HL-60 (cell line): ENCODE results near the gene XPO5.

ENCODE experiments used
- DNase-seq, 2 experiments: peaks; one replicate each; pipeline ENCODE4 v3.0.0-alpha.2; 2010 to 2020; ENCODE audit warnings: low read depth in 1 of 2, low spot score in 1 of 2
- H3K27ac ChIP-seq: fragments of 250-450 bp; sonication (Bioruptor Pico); replicated peaks from 2 replicates; pipeline ENCODE4 v1.5.1; 2020; ENCODE audit warnings: mild to moderate bottlenecking, moderate library complexity
- H3K27me3 ChIP-seq: fragments of 250-450 bp; sonication (Bioruptor Pico); 2 replicates; pipeline ENCODE4 v1.5.1; 2021; ENCODE audit warnings: mild to moderate bottlenecking, moderate library complexity; ENCODE audit not compliant: insufficient read depth, poor library complexity, severe bottlenecking
- H3K4me3 ChIP-seq: replicated peaks from 2 replicates; pipeline ENCODE4 v1.5.1; 2011; ENCODE audit warnings: mild to moderate bottlenecking, control low read depth, low read length; ENCODE audit not compliant: insufficient read depth
- GABPA ChIP-seq: IDR thresholded peaks from 2 replicates; pipeline ENCODE4 v1.6.1; 2012; ENCODE audit warnings: low read depth
- POLR2AphosphoS5 ChIP-seq: IDR thresholded peaks from 2 replicates; pipeline ENCODE4 v1.6.1; 2012; ENCODE audit warnings: low read depth
- SPI1 ChIP-seq: IDR thresholded peaks from 2 replicates; pipeline ENCODE4 v1.6.1; 2012; ENCODE audit warnings: low read depth, mild to moderate bottlenecking, borderline replicate concordance
- TF ChIP-seq, protein P1 (sequence below): IDR thresholded peaks from one replicate; pipeline ENCODE4 v1.5.1; 2011; ENCODE audit warnings: low read length, control low read depth, inconsistent platforms; ENCODE audit not compliant: insufficient read depth
- TF ChIP-seq, protein P2 (sequence below): IDR thresholded peaks from 2 replicates; pipeline ENCODE4 v1.6.1; 2012; ENCODE audit warnings: low read depth; ENCODE audit not compliant: insufficient replicate concordance

The XPO5 gene

GRCh38 chr6:43524483-43524961, 51.3 kb downstream of the XPO5 start:
- Histone ChIP-seq H3K4me3 (no peak overlapping the region), H3K27me3 (no peaks in the 10 kb centered on the region), H3K27ac (no peak overlapping the region)
- TF ChIP-seq, protein P1, sequence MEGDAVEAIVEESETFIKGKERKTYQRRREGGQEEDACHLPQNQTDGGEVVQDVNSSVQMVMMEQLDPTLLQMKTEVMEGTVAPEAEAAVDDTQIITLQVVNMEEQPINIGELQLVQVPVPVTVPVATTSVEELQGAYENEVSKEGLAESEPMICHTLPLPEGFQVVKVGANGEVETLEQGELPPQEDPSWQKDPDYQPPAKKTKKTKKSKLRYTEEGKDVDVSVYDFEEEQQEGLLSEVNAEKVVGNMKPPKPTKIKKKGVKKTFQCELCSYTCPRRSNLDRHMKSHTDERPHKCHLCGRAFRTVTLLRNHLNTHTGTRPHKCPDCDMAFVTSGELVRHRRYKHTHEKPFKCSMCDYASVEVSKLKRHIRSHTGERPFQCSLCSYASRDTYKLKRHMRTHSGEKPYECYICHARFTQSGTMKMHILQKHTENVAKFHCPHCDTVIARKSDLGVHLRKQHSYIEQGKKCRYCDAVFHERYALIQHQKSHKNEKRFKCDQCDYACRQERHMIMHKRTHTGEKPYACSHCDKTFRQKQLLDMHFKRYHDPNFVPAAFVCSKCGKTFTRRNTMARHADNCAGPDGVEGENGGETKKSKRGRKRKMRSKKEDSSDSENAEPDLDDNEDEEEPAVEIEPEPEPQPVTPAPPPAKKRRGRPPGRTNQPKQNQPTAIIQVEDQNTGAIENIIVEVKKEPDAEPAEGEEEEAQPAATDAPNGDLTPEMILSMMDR = no peak
- TF ChIP-seq POLR2AphosphoS5 = no peak
- no peak for TF ChIP-seq SPI1
- TF ChIP-seq GABPA = no peak
- TF ChIP-seq, protein P2, sequence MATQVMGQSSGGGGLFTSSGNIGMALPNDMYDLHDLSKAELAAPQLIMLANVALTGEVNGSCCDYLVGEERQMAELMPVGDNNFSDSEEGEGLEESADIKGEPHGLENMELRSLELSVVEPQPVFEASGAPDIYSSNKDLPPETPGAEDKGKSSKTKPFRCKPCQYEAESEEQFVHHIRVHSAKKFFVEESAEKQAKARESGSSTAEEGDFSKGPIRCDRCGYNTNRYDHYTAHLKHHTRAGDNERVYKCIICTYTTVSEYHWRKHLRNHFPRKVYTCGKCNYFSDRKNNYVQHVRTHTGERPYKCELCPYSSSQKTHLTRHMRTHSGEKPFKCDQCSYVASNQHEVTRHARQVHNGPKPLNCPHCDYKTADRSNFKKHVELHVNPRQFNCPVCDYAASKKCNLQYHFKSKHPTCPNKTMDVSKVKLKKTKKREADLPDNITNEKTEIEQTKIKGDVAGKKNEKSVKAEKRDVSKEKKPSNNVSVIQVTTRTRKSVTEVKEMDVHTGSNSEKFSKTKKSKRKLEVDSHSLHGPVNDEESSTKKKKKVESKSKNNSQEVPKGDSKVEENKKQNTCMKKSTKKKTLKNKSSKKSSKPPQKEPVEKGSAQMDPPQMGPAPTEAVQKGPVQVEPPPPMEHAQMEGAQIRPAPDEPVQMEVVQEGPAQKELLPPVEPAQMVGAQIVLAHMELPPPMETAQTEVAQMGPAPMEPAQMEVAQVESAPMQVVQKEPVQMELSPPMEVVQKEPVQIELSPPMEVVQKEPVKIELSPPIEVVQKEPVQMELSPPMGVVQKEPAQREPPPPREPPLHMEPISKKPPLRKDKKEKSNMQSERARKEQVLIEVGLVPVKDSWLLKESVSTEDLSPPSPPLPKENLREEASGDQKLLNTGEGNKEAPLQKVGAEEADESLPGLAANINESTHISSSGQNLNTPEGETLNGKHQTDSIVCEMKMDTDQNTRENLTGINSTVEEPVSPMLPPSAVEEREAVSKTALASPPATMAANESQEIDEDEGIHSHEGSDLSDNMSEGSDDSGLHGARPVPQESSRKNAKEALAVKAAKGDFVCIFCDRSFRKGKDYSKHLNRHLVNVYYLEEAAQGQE = no peak
- no peak for DNase-seq

GRCh38 chr6:43523284-43523683, 52.6 kb downstream of the XPO5 start:
- Histone ChIP-seq H3K27ac (no peak overlapping the region), H3K4me3 (no peak overlapping the region), H3K27me3 (no peaks in the 10 kb centered on the region)
- DNase-seq = no peak
- no peak for TF ChIP-seq SPI1
- TF ChIP-seq POLR2AphosphoS5 = peak; percentile 60; the same call in 1 of the 2 replicates
- TF ChIP-seq, protein P2 = no peak
- TF ChIP-seq, protein P1 = no peak
- no peak for TF ChIP-seq GABPA

GRCh38 chr6:43522547-43523261, 53.1 kb downstream of the XPO5 start:
- Histone ChIP-seq H3K27me3 (no peaks in the 10 kb centered on the region), H3K27ac (no peak overlapping the region), H3K4me3 (no peak overlapping the region)
- TF ChIP-seq, protein P2 = no peak
- no peak for TF ChIP-seq SPI1
- TF ChIP-seq POLR2AphosphoS5 = no peak; the same call in none of the 2 replicates
- TF ChIP-seq GABPA = no peak
- TF ChIP-seq, protein P1 = no peak
- DNase-seq = no peak
